Natural killer cell treated with Interleukin-12 subunit alpha and Interleukin-12 subunit beta and Interleukin-15 and Interleukin-18, amount 100 ng/mL, for 72 hours (primary cell): ENCODE measurements around the gene BCOR. TPM values are rescaled to one million over a fixed set of nuclear protein-coding genes. Genes with fewer than 3 reads are reported as not detected.

Experiments
- ATAC-seq, 2 donors: fragments of 150-1000 bp; cut with Tn5 transposase in 1 of 2; sonication (Bioruptor Pico), chemical (Tn5 transposase) in 1 of 2; 2 replicates each; pipeline ENCODE4 v1.10.0; 2021
- DNase-seq: peaks from one replicate; pipeline ENCODE4 v3.0.0; 2022; ENCODE audit warnings: low spot score
- H3K27ac Mint-ChIP-seq, 2 donors: 1 replicate in 1 of 2; 2 replicates in 1 of 2; pipeline ENCODE4 v1.8.0; 2022; ENCODE audit warnings: mixed read lengths in 2 of 2, mild to moderate bottlenecking in 1 of 2, moderate library complexity in 1 of 2
- H3K27me3 Mint-ChIP-seq, 2 donors: 1 replicate in 1 of 2; 2 replicates in 1 of 2; pipeline ENCODE4 v1.8.0; 2022; ENCODE audit warnings: mixed read lengths in 2 of 2
- H3K36me3 Mint-ChIP-seq: one replicate; pipeline ENCODE4 v1.8.0; 2022; ENCODE audit warnings: mixed read lengths
- H3K4me1 Mint-ChIP-seq, 2 donors: 1 replicate in 1 of 2; 2 replicates in 1 of 2; pipeline ENCODE4 v1.8.0; 2022; ENCODE audit warnings: low read depth in 2 of 2, mixed read lengths in 2 of 2, mild to moderate bottlenecking in 1 of 2
- H3K4me3 Mint-ChIP-seq: one replicate; pipeline ENCODE4 v1.8.0; 2022; ENCODE audit warnings: mixed read lengths
- H3K9me3 Mint-ChIP-seq: 2 replicates; pipeline ENCODE4 v1.8.0; 2022; ENCODE audit warnings: mixed read lengths
- total RNA-seq, 2 donors: library from RNA; stranded (reverse); gene quantifications; one replicate each; pipeline ENCODE4 v1.2.3, GENCODE V29; 2022

Gene BCOR
- total RNA-seq, 2 donors from 2014 or later = 52.3 to 56.7 TPM

- no peaks in the 10 kb centered on the region for H3K9me3 Mint-ChIP-seq
- no peak for ATAC-seq
- DNase-seq = no peak
- H3K4me3 Mint-ChIP-seq = no peak overlapping the region
- no peaks in the 10 kb centered on the region for H3K36me3 Mint-ChIP-seq
- H3K4me1 Mint-ChIP-seq = peaks cover 15 to 31% of the 10 kb centered on the region in 2 donors
- peaks cover 0 to 13% of the 10 kb centered on the region in 2 donors for H3K27me3 Mint-ChIP-seq
- H3K27ac Mint-ChIP-seq = no peak overlapping the region
These were observed 16.1 kb downstream of the BCOR start for GRCh38 chrX:40081679-40082068.

- DNase-seq (no peak), ATAC-seq (no peak)
- Mint-ChIP-seq H3K4me1 (peaks cover 11 to 28% of the 10 kb centered on the region in 2 donors), H3K36me3 (no peaks in the 10 kb centered on the region), H3K9me3 (no peaks in the 10 kb centered on the region), H3K27ac (no peak overlapping the region), H3K27me3 (peaks cover 0 to 9% of the 10 kb centered on the region in 2 donors), H3K4me3 (no peak overlapping the region)
These were observed 16.7 kb downstream of the BCOR start for GRCh38 chrX:40080894-40081678.

DNA sequence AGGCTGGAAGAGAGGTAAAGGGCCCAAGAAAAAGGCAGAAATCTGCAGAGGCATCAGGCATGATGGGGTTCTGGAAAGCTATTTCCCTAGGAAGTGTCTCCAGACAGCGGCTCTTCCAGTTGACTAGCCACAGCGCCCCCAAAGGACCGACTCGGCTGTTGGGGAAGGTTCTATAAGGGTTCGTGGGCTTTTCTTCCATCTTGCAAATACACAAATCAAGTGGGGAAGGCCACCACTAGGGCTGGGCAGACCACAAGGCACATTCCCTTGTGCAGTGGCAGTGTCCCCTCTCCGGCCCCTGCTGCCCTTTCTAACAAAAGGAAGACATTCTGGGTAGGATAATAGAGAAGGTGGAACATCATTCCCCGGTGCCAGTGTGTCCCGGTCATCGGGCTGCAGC is 18.2 kb downstream of the BCOR start:
- no peak for DNase-seq
- H3K27me3 Mint-ChIP-seq = peaks cover 0 to 7% of the 10 kb centered on the region in 2 donors
- no peaks in the 10 kb centered on the region for H3K9me3 Mint-ChIP-seq
- no peaks in the 10 kb centered on the region for H3K36me3 Mint-ChIP-seq
- no peak overlapping the region for H3K27ac Mint-ChIP-seq
- peaks cover 8 to 28% of the 10 kb centered on the region in 2 donors for H3K4me1 Mint-ChIP-seq
- H3K4me3 Mint-ChIP-seq = no peak overlapping the region
- no peak for ATAC-seq

- H3K9me3 Mint-ChIP-seq = no peaks in the 10 kb centered on the region
- DNase-seq (no peak), ATAC-seq (no peak)
- H3K36me3 Mint-ChIP-seq = no peaks in the 10 kb centered on the region
- H3K4me3 Mint-ChIP-seq = no peak overlapping the region
- peaks cover 0 to 23% of the 10 kb centered on the region in 2 donors for H3K4me1 Mint-ChIP-seq
- H3K27ac Mint-ChIP-seq = no peak overlapping the region
- H3K27me3 Mint-ChIP-seq = peaks cover 0 to 5% of the 10 kb centered on the region in 2 donors
These were observed 19.1 kb downstream of the BCOR start for GRCh38 chrX:40078489-40079227.

GRCh38 chrX:40077906-40078305 is 19.9 kb downstream of the BCOR start:
- ATAC-seq (no peak), DNase-seq (no peak)
- no peak overlapping the region for H3K4me3 Mint-ChIP-seq
- peaks cover 0 to 5% of the 10 kb centered on the region in 2 donors for H3K27me3 Mint-ChIP-seq
- H3K36me3 Mint-ChIP-seq = no peaks in the 10 kb centered on the region
- peaks cover 0 to 23% of the 10 kb centered on the region in 2 donors for H3K4me1 Mint-ChIP-seq
- H3K27ac Mint-ChIP-seq = peak overlapping the region in 1 of 2 donors; percentile 44
- H3K9me3 Mint-ChIP-seq = no peaks in the 10 kb centered on the region

GRCh38 chrX:40076750-40077575 is 20.8 kb downstream of the BCOR start:
- Mint-ChIP-seq H3K27me3 (peaks cover 0 to 5% of the 10 kb centered on the region in 2 donors), H3K9me3 (no peaks in the 10 kb centered on the region)

GRCh38 chrX:40074959-40075332 is 22.8 kb downstream of the BCOR start:
- no peaks in the 10 kb centered on the region for H3K9me3 Mint-ChIP-seq
- H3K27ac Mint-ChIP-seq = no peak overlapping the region
- peaks cover 0 to 12% of the 10 kb centered on the region in 2 donors for H3K4me1 Mint-ChIP-seq
- no peak overlapping the region for H3K4me3 Mint-ChIP-seq
- DNase-seq = no peak
- peaks cover 12% of the 10 kb centered on the region for H3K36me3 Mint-ChIP-seq
- no peaks in the 10 kb centered on the region for H3K27me3 Mint-ChIP-seq
- no peak for ATAC-seq

More at GRCh38 chrX:40076750-40077575, 20.8 kb downstream of the BCOR start:
- no peak overlapping the region for H3K4me3 Mint-ChIP-seq
- no peak overlapping the region for H3K27ac Mint-ChIP-seq
- H3K4me1 Mint-ChIP-seq = peaks cover 0 to 18% of the 10 kb centered on the region in 2 donors
- ATAC-seq (no peak), DNase-seq (no peak)
- no peaks in the 10 kb centered on the region for H3K36me3 Mint-ChIP-seq

- Mint-ChIP-seq H3K27ac (no peak overlapping the region), H3K4me1 (peaks cover 0 to 8% of the 10 kb centered on the region in 2 donors), H3K27me3 (no peaks in the 10 kb centered on the region), H3K4me3 (no peak overlapping the region), H3K9me3 (no peaks in the 10 kb centered on the region), H3K36me3 (peaks cover 12% of the 10 kb centered on the region)
- DNase-seq = no peak
- ATAC-seq = no peak
These were observed 23.4 kb downstream of the BCOR start for GRCh38 chrX:40074080-40074958.

DNA sequence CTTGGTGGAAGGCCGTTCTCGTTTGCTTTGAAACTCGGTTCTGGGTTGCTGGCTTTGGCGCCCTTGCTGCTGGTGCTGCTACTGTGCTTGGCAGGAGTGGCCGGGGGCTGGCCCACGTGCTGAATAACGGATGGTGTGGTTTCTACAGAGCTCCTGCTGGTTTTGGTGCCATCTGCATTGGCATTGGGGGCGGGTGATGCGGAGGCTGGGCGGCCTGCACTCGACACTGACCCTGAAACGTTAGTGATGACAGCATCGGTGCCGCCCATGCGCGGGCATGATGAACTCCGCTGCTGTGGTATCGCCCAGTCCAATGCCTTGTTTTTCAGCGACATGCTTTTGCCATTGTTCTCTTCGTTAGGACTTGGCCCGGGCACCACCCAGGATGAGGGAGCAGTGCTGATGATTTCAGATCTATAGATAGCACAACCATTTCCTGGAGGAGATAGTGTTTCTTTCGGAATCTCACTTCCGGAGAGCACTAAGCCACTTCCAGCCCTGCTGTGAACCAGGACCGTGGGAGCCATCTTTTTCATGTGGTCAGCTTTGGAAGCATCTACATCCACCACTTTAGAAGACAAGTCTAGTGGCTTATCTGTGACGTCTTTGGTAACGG is 24.2 kb downstream of the BCOR start:
- peaks cover 4 to 12% of the 10 kb centered on the region in 2 donors for H3K4me1 Mint-ChIP-seq
- no peak overlapping the region for H3K4me3 Mint-ChIP-seq
- H3K27ac Mint-ChIP-seq = no peak overlapping the region
- no peaks in the 10 kb centered on the region for H3K9me3 Mint-ChIP-seq
- H3K27me3 Mint-ChIP-seq = no peaks in the 10 kb centered on the region
- ATAC-seq (no peak), DNase-seq (no peak)
- H3K36me3 Mint-ChIP-seq = peaks cover 12% of the 10 kb centered on the region

DNA sequence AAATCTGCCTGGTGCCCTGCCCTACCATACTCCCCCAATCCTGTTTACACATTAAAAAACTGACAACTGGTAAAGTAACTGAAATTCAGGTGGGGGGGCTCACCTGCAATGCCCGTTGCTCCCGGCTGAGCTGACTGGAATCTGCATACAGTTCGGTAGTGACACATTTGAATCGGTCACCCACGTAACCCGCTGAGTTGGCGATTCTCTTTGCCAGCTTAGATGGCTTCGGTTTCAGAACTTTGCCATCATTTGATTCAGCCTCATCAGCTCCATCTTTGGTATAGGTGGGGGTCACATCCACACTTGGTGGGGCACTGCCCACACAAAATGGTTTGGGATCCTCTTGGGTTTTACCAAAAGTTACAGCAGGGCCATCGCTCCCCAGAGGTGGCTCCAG is 25.5 kb downstream of the BCOR start:
- Mint-ChIP-seq H3K4me3 (no peak overlapping the region), H3K27ac (no peak overlapping the region), H3K4me1 (peaks cover 14 to 21% of the 10 kb centered on the region in 2 donors), H3K27me3 (no peaks in the 10 kb centered on the region), H3K9me3 (no peaks in the 10 kb centered on the region), H3K36me3 (peaks cover 12% of the 10 kb centered on the region)
- no peak for ATAC-seq
- no peak for DNase-seq

- H3K27me3 Mint-ChIP-seq = peaks cover 0 to 2% of the 10 kb centered on the region in 2 donors
- H3K4me3 Mint-ChIP-seq = no peak overlapping the region
- DNase-seq = no peak
- H3K9me3 Mint-ChIP-seq = no peaks in the 10 kb centered on the region
- peaks cover 16% of the 10 kb centered on the region for H3K36me3 Mint-ChIP-seq
- H3K4me1 Mint-ChIP-seq = peaks cover 23 to 34% of the 10 kb centered on the region in 2 donors
- ATAC-seq = no peak
- H3K27ac Mint-ChIP-seq = no peak overlapping the region
These were observed 29.7 kb downstream of the BCOR start for GRCh38 chrX:40068048-40068447.

DNA sequence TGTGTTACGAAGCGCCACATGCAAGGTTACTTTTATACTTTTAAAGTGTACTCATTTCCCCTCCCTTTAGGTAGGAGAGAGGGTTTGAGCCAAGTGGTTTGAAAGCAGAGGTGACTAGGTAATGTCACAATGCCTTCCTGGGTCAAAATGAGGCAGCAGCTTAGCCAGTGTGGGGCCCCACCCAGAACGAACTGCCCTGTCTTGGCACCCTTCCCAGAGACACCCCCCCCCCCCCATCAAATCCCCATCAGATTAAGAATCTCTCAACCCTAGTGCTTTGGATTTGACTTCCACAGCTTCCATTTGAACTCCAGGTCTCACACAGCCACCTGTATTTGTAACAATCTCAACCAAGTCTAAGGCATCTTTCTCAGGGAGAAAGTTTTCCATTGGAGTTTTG is 31.1 kb downstream of the BCOR start:
- H3K36me3 Mint-ChIP-seq = peaks cover 16% of the 10 kb centered on the region
- no peaks in the 10 kb centered on the region for H3K9me3 Mint-ChIP-seq
- DNase-seq = no peak
- peaks cover 23 to 35% of the 10 kb centered on the region in 2 donors for H3K4me1 Mint-ChIP-seq
- no peak overlapping the region for H3K4me3 Mint-ChIP-seq
- no peak for ATAC-seq
- peaks cover 0 to 4% of the 10 kb centered on the region in 2 donors for H3K27me3 Mint-ChIP-seq
- H3K27ac Mint-ChIP-seq = no peak overlapping the region
